Nephron progenitor cell (in vitro differentiated cells): ENCODE results near the gene CAMK2G.

ENCODE experiments used
- DNase-seq: peaks from one replicate; pipeline ENCODE4 v3.0.0; 2021
- H3K27ac Mint-ChIP-seq: 2 replicates; pipeline ENCODE4 v1.8.0; 2021; ENCODE audit warnings: mild to moderate bottlenecking, moderate library complexity, mixed read lengths
- H3K27me3 Mint-ChIP-seq: 2 replicates; pipeline ENCODE4 v1.8.0; 2021; ENCODE audit warnings: mild to moderate bottlenecking, low read depth, mixed read lengths; ENCODE audit not compliant: poor library complexity
- H3K36me3 Mint-ChIP-seq: 2 replicates; pipeline ENCODE4 v1.8.0; 2021; ENCODE audit warnings: low read depth, mixed read lengths
- H3K4me1 Mint-ChIP-seq: 2 replicates; pipeline ENCODE4 v1.8.0; 2021; ENCODE audit warnings: mixed read lengths
- H3K4me3 Mint-ChIP-seq: 2 replicates; pipeline ENCODE4 v1.8.0; 2021; ENCODE audit warnings: mild to moderate bottlenecking, moderate library complexity, mixed read lengths
- H3K9me3 Mint-ChIP-seq: 2 replicates; pipeline ENCODE4 v1.8.0; 2021; ENCODE audit warnings: mild to moderate bottlenecking, moderate library complexity, mixed read lengths
- TF ChIP-seq, protein P1 (sequence below): fragments of 200-600 bp; sonication (generic); IDR thresholded peaks from 2 replicates; pipeline ENCODE4 v1.5.0; 2021; ENCODE audit warnings: antibody characterized with exemption

CAMK2G gene

DNA sequence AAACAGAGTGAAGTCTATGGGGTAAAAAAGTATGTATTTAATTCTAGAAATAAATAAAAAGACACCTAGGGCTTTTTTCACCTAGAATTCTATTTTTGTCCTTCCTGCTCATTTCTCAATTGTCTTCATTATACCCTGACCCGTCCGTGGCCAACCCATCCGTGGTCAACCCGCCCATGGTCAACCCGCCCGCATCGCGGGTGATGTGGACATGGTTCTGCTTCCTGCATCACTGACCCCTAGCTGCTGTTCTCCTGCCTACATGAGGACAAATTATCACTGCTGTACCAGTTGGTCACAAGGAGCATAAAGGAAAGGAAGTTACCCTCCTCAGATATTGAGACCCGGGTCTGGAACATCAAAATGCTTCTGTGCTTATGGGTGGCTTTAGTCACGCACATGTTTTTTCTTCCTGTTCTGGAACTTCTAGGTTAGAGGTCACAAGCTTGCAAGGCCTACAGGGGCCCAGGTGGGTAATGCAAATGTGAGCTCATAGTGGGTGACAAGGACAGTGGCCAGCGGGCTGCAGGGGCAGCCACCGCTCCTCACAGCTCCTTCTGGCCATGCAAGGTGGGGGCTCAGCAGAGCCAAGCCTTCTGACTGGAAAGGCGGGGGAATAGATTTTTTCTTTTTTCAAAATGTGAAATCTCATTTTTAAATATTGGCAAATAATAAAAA lies 15.5 kb downstream of the CAMK2G start:
- TF ChIP-seq, protein P1, sequence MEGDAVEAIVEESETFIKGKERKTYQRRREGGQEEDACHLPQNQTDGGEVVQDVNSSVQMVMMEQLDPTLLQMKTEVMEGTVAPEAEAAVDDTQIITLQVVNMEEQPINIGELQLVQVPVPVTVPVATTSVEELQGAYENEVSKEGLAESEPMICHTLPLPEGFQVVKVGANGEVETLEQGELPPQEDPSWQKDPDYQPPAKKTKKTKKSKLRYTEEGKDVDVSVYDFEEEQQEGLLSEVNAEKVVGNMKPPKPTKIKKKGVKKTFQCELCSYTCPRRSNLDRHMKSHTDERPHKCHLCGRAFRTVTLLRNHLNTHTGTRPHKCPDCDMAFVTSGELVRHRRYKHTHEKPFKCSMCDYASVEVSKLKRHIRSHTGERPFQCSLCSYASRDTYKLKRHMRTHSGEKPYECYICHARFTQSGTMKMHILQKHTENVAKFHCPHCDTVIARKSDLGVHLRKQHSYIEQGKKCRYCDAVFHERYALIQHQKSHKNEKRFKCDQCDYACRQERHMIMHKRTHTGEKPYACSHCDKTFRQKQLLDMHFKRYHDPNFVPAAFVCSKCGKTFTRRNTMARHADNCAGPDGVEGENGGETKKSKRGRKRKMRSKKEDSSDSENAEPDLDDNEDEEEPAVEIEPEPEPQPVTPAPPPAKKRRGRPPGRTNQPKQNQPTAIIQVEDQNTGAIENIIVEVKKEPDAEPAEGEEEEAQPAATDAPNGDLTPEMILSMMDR = no peak
- H3K9me3 Mint-ChIP-seq = no peaks in the 10 kb centered on the region
- H3K4me1 Mint-ChIP-seq = peaks cover 10% of the 10 kb centered on the region
- peaks cover 23% of the 10 kb centered on the region for H3K36me3 Mint-ChIP-seq
- H3K4me3 Mint-ChIP-seq = no peak overlapping the region
- H3K27ac Mint-ChIP-seq = peak overlapping the region; percentile 49
- H3K27me3 Mint-ChIP-seq = no peaks in the 10 kb centered on the region
- no peak for DNase-seq

DNA sequence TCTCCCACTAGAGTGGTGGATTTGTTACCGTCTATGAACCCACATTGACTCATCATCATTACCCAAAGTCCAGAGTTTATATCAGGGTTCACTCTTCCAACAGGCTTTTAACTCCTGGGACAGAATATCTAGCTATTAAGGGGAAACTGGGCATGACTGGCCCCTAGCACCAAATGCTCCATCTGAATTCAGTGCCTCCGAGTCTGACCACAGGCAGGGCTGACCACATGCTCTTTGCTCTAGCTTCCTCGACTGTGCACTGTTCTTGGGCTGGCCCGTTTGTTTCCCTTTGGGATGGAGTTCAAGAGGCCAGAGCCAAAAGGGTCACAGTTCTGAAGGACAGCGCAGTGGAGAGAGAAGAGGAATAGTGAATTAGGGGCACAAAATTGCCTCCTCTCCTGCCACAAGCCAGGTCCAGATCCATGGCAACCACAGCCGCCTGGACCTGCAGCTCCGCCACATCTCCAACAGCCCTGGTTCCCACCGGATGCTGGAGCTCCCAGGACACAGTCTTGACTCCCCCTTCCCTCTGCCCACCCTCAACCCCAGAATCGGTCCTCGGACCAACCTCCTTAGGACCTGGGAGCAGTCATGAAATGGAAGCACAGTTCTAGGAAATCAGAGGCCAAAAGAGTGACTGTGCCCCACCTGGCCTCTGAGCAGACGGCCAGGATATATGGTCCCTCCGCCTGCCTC lies 16.2 kb downstream of the CAMK2G start:
- no peak for DNase-seq
- Mint-ChIP-seq H3K9me3 (no peaks in the 10 kb centered on the region), H3K4me1 (peaks cover 10% of the 10 kb centered on the region), H3K4me3 (no peak overlapping the region), H3K36me3 (peaks cover 23% of the 10 kb centered on the region), H3K27ac (no peak overlapping the region), H3K27me3 (no peaks in the 10 kb centered on the region)
- TF ChIP-seq, protein P1 = no peak

DNA sequence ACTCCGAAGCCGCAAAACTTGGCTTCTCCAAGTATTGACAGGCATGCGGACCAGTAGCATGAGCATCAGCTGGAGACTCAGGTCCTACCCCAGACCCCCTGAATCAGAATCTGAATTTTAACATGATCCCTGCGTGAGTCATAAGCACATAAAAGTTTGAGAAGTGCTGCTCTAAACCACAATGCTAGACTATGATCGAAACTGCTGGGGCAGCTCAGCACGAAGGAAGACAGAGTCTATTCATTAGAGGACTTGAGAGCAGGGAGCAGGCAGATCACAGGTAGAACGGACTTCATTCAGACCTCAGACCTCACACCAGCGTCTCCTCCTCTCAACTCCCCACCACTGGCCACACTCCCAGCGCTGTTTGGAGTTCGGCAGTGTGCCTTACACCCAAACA lies 16.9 kb downstream of the CAMK2G start:
- H3K27me3 Mint-ChIP-seq = no peaks in the 10 kb centered on the region
- peaks cover 10% of the 10 kb centered on the region for H3K4me1 Mint-ChIP-seq
- no peak overlapping the region for H3K4me3 Mint-ChIP-seq
- H3K27ac Mint-ChIP-seq = no peak overlapping the region
- no peak for DNase-seq
- peaks cover 25% of the 10 kb centered on the region for H3K36me3 Mint-ChIP-seq
- TF ChIP-seq, protein P1 = no peak
- H3K9me3 Mint-ChIP-seq = no peaks in the 10 kb centered on the region

DNA sequence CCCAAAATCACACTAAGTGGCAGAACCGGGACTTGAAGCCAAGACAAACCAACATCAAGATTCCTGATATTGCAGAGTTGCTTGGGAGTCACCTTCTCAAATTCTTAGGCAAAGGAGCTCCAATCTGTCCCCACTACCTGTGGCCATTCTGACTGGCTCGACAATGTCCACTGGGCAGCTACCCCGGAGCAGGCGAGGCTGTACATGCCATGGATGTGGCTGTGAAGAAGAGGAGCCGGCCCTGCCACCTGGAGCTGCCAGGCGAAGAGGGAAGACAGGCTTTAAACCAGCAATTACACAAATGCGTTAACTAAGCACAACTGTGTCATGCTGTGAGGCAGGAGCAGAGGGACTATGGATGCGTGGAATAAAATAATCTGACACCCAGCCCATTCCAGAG lies 18.1 kb downstream of the CAMK2G start:
- H3K4me3 Mint-ChIP-seq = no peak overlapping the region
- H3K36me3 Mint-ChIP-seq = peaks cover 32% of the 10 kb centered on the region
- no peaks in the 10 kb centered on the region for H3K27me3 Mint-ChIP-seq
- TF ChIP-seq, protein P1 = no peak
- H3K9me3 Mint-ChIP-seq = no peaks in the 10 kb centered on the region
- peak overlapping the region; percentile 62 for H3K27ac Mint-ChIP-seq
- DNase-seq = no peak
- peaks cover 11% of the 10 kb centered on the region for H3K4me1 Mint-ChIP-seq

DNA sequence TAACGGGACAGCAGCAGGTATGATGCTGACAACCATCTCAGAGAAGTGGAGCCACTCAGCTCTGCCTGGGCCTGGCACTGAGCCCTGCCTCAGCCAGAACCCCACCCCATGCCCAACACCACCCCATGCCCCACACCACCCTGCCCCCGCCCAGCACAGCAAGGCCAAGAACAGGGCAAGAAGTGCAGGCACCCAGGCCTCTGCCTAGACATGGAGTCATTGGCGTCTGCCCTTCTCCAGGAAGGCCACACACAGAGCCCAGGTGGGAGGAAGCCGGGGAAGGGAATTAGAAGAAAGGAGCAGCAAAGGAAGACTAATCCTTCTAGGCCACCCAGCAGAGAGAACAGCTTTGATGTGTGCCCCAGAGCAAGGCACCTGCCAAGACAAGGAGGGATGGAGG lies 18.9 kb downstream of the CAMK2G start:
- no peaks in the 10 kb centered on the region for H3K27me3 Mint-ChIP-seq
- no peak overlapping the region for H3K27ac Mint-ChIP-seq
- DNase-seq = no peak
- H3K4me3 Mint-ChIP-seq = no peak overlapping the region
- peaks cover 26% of the 10 kb centered on the region for H3K36me3 Mint-ChIP-seq
- peaks cover 15% of the 10 kb centered on the region for H3K4me1 Mint-ChIP-seq
- TF ChIP-seq, protein P1 = no peak
- no peaks in the 10 kb centered on the region for H3K9me3 Mint-ChIP-seq

DNA sequence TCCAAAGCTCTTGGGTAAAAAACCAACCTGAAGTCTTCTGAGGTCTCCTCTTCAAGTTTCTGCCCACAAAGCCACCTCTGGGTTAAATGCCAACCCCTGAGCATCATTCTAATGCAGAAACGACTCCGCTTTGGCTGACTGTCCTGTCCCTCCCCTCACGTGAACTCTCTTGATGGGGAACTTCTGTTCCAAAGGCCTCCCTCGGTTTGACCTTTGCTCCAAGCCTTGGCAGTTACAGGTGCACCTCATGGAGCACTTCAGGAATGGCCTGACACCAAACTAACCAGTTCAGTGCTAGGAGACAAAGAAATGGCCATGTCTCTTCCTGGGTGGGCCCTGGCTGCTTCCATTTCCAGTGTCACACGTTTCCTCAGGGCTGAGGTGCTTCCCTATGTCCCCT lies 20.0 kb downstream of the CAMK2G start:
- no peaks in the 10 kb centered on the region for H3K27me3 Mint-ChIP-seq
- no peak for DNase-seq
- TF ChIP-seq, protein P1 = no peak
- H3K27ac Mint-ChIP-seq = no peak overlapping the region
- H3K4me1 Mint-ChIP-seq = peaks cover 15% of the 10 kb centered on the region
- no peaks in the 10 kb centered on the region for H3K9me3 Mint-ChIP-seq
- H3K36me3 Mint-ChIP-seq = peaks cover 24% of the 10 kb centered on the region
- H3K4me3 Mint-ChIP-seq = no peak overlapping the region
